K562 (cell line): ENCODE measurements around the gene NEB. TPM values are rescaled to one million over a fixed set of nuclear protein-coding genes. Genes with fewer than 3 reads are reported as not detected.

ENCODE experiments used
- CBFA2T3 ChIP-seq: fragments of 450-650 bp; IDR thresholded peaks from 2 replicates; pipeline ENCODE4 v1.6.1; 2017
- CC2D1A ChIP-seq: fragments of 450-650 bp; IDR thresholded peaks from 2 replicates; pipeline ENCODE4 v1.6.1; 2017; ENCODE audit warnings: mild to moderate bottlenecking
- DMBX1 ChIP-seq: fragments of 250-450 bp; sonication (Bioruptor Pico); IDR thresholded peaks from 2 replicates; pipeline ENCODE4 v1.8.0; 2022; ENCODE audit warnings: inconsistent platforms, mild to moderate bottlenecking, moderate library complexity, borderline replicate concordance
- FOXM1 ChIP-seq, 2 experiments: fragments of 450-650 bp in 1 of 2; sonication (generic) in 1 of 2; formaldehyde crosslinking in 1 of 2; IDR thresholded peaks; 2 replicates each; pipeline versions ENCODE4 v1.6.1 to v1.9.0; 2017 to 2022; ENCODE audit warnings: low read depth in 2 of 2, mild to moderate bottlenecking in 2 of 2, missing genetic modification reagents in 1 of 2, moderate library complexity in 1 of 2
- FOXP4 ChIP-seq: sonication (generic); formaldehyde crosslinking; IDR thresholded peaks from 2 replicates; pipeline ENCODE4 v1.8.0; 2022; ENCODE audit warnings: mild to moderate bottlenecking, missing genetic modification reagents, borderline replicate concordance
- HSF4 ChIP-seq: fragments of 250-450 bp; sonication (Bioruptor Pico); IDR thresholded peaks from 2 replicates; pipeline ENCODE4 v2.1.2; 2022; ENCODE audit warnings: mild to moderate bottlenecking, moderate library complexity, borderline replicate concordance
- NELFE ChIP-seq: IDR thresholded peaks from 2 replicates; pipeline ENCODE4 v1.6.1; 2011; ENCODE audit warnings: mild to moderate bottlenecking; ENCODE audit not compliant: insufficient read depth, insufficient read length
- PHB ChIP-seq: fragments of 250-450 bp; sonication (Bioruptor Pico); IDR thresholded peaks from 2 replicates; pipeline ENCODE4 v1.5.0; 2021
- POLR2A ChIP-seq: fragments of 450-650 bp; conservative IDR thresholded peaks from 2 replicates; pipeline ENCODE4 v1.6.1; 2016
- POLR3G ChIP-seq: IDR thresholded peaks from 2 replicates; pipeline ENCODE4 v1.6.1; 2011; ENCODE audit not compliant: insufficient read length, insufficient replicate concordance; ENCODE audit errors: extremely low read depth
- PTTG1 ChIP-seq: fragments of 450-650 bp; IDR thresholded peaks from 2 replicates; pipeline ENCODE4 v1.6.1; 2016; ENCODE audit warnings: low read depth, mild to moderate bottlenecking, missing genetic modification characterization, missing compliant biosample characterization
- RBFOX2 ChIP-seq: fragments of 200-400 bp; formaldehyde crosslinking; IDR thresholded peaks from 2 replicates; pipeline ENCODE4 v1.6.1; 2017; ENCODE audit warnings: low read depth, mild to moderate bottlenecking, low read length, moderate library complexity
- RFX1 ChIP-seq: fragments of 450-650 bp; IDR thresholded peaks from 2 replicates; pipeline ENCODE4 v1.6.1; 2016; ENCODE audit warnings: mild to moderate bottlenecking, moderate library complexity
- SAFB ChIP-seq: fragments of 200-400 bp; formaldehyde crosslinking; IDR thresholded peaks from 2 replicates; pipeline ENCODE4 v1.6.1; 2017; ENCODE audit warnings: low read depth, low read length, borderline replicate concordance
- SMARCC2 ChIP-seq: fragments of 450-650 bp; IDR thresholded peaks from 2 replicates; pipeline ENCODE4 v1.6.1; 2017; ENCODE audit warnings: antibody characterized with exemption, moderate library complexity, mild to moderate bottlenecking, low read depth
- WHSC1 ChIP-seq: IDR thresholded peaks from one replicate; pipeline ENCODE4 v1.6.1; 2012; ENCODE audit warnings: low read length, control low read depth, inconsistent platforms
- ZBTB8A ChIP-seq: fragments of 450-650 bp; IDR thresholded peaks from 2 replicates; pipeline ENCODE4 v1.6.1; 2018; ENCODE audit warnings: mild to moderate bottlenecking, moderate library complexity; ENCODE audit not compliant: partially characterized antibody
- ZNF253 ChIP-seq: fragments of 250-450 bp; sonication (Bioruptor Pico); conservative IDR thresholded peaks from 2 replicates; pipeline ENCODE4 v1.6.1; 2021; ENCODE audit warnings: mild to moderate bottlenecking
- ZNF354B ChIP-seq: fragments of 250-450 bp; sonication (Bioruptor Pico); IDR thresholded peaks from 2 replicates; pipeline ENCODE4 v1.4.0; 2020
- polyA plus RNA-seq, 8 experiments: library from polyadenylated mRNA; depleted of rRNA in 4 of 8; stranded (reverse) in 5 of 8; unstranded in 3 of 8; fragments of >200 nt; fragmentation: Nextera tagmentation in 2 of 8; fragmentation: Illumina TruSeq in 1 of 8; extraction: Ambion mirVana in 2 of 8; extraction: Trizol in 1 of 8; gene quantifications; 2 replicates each; pipeline versions ENCODE4 v1.2.1 to v1.2.3, GENCODE V29; 2011 to 2014; ENCODE audit warnings: inconsistent platforms in 1 of 8, missing spikeins in 1 of 8
- total RNA-seq, 7 experiments: library from RNA; depleted of rRNA in 6 of 7; stranded (reverse); fragments of >200 nt in 6 of 7; fragmentation: Illumina TruSeq in 2 of 7; extraction: Trizol in 2 of 7; gene quantifications; 2 replicates each; pipeline versions ENCODE4 v1.2.1 to v1.2.3, GENCODE V29; 2011 to 2021; ENCODE audit warnings: low replicate concordance in 1 of 7
- TF ChIP-seq, protein P1 (sequence below), 2 experiments: fragments of 450-650 bp in 1 of 2; sonication (generic) in 1 of 2; formaldehyde crosslinking in 1 of 2; IDR thresholded peaks in 1 of 2; conservative IDR thresholded peaks in 1 of 2; 2 replicates each; pipeline versions ENCODE4 v1.6.1 to v1.8.1; 2016 to 2023; ENCODE audit warnings: mild to moderate bottlenecking in 2 of 2, moderate library complexity in 2 of 2, inconsistent platforms in 1 of 2, missing genetic modification reagents in 1 of 2
- TF ChIP-seq, protein P2 (sequence below): sonication (generic); formaldehyde crosslinking; IDR thresholded peaks from 2 replicates; pipeline ENCODE4 v1.8.1; 2023; ENCODE audit warnings: missing genetic modification reagents, mild to moderate bottlenecking, borderline replicate concordance
- TF ChIP-seq, protein P3 (sequence below), 2 experiments: fragments of 450-650 bp in 1 of 2; sonication (generic) in 1 of 2; formaldehyde crosslinking; conservative IDR thresholded peaks; 2 replicates each; pipeline versions ENCODE4 v1.4.0 to v1.8.1; 2020 to 2022; ENCODE audit warnings: mild to moderate bottlenecking in 1 of 2, missing genetic modification reagents in 1 of 2

The NEB gene
- total and polyA plus RNA-seq, 9 of the 15 experiments (the other 6 are each of a cell fraction or from before 2014, with no cell fraction given), result 1.7 to 3.8 (median 2.9) TPM

DNA sequence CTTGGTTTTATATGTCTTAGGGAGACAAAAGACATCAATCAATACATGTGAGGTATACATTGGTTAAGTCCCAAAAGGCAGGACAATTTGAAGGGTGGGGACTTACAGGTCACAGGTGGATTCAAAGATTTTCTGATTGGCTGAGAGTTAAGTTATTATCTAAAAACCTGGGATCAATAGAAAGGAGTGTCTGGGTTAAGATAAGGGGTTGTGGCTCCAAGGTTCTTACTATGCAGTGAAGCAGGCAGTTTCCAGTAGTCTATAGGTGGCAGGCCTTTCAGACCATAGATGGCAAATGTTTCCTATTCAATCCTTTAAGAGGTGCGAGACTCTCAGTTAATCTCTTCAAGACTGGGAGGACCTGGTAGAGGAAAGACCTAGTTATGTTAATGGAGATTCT lies 42.1 kb upstream of the NEB start (continued):
- TF ChIP-seq FOXM1 (IDR thresholded peaks at IDR 0.05; ENCODE audit: low read depth), result no peak
- no peak for TF ChIP-seq FOXM1 (CRISPR knock-in tag; IDR thresholded peaks at IDR 0.05; ENCODE audit: low read depth)
- no peak for TF ChIP-seq SMARCC2
- TF ChIP-seq, protein P1, sequence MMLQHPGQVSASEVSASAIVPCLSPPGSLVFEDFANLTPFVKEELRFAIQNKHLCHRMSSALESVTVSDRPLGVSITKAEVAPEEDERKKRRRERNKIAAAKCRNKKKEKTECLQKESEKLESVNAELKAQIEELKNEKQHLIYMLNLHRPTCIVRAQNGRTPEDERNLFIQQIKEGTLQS (IDR thresholded peaks at IDR 0.05), result no peak
- TF ChIP-seq, protein P1 (CRISPR knock-in tag; conservative IDR thresholded peaks at IDR 0.05), result no peak
- no peak for TF ChIP-seq FOXP4 (CRISPR knock-in tag)
- TF ChIP-seq PHB (CRISPR knock-in tag), result no peak
- no peak for TF ChIP-seq RFX1
- TF ChIP-seq HSF4 (CRISPR knock-in tag), result no peak
- no peak for TF ChIP-seq PTTG1 (tag)
- TF ChIP-seq, protein P2, sequence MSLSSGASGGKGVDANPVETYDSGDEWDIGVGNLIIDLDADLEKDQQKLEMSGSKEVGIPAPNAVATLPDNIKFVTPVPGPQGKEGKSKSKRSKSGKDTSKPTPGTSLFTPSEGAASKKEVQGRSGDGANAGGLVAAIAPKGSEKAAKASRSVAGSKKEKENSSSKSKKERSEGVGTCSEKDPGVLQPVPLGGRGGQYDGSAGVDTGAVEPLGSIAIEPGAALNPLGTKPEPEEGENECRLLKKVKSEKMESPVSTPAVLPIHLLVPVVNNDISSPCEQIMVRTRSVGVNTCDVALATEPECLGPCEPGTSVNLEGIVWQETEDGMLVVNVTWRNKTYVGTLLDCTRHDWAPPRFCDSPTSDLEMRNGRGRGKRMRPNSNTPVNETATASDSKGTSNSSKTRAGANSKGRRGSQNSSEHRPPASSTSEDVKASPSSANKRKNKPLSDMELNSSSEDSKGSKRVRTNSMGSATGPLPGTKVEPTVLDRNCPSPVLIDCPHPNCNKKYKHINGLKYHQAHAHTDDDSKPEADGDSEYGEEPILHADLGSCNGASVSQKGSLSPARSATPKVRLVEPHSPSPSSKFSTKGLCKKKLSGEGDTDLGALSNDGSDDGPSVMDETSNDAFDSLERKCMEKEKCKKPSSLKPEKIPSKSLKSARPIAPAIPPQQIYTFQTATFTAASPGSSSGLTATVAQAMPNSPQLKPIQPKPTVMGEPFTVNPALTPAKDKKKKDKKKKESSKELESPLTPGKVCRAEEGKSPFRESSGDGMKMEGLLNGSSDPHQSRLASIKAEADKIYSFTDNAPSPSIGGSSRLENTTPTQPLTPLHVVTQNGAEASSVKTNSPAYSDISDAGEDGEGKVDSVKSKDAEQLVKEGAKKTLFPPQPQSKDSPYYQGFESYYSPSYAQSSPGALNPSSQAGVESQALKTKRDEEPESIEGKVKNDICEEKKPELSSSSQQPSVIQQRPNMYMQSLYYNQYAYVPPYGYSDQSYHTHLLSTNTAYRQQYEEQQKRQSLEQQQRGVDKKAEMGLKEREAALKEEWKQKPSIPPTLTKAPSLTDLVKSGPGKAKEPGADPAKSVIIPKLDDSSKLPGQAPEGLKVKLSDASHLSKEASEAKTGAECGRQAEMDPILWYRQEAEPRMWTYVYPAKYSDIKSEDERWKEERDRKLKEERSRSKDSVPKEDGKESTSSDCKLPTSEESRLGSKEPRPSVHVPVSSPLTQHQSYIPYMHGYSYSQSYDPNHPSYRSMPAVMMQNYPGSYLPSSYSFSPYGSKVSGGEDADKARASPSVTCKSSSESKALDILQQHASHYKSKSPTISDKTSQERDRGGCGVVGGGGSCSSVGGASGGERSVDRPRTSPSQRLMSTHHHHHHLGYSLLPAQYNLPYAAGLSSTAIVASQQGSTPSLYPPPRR (CRISPR knock-in tag), result no peak
- TF ChIP-seq POLR3G, result no peak
- no peak for TF ChIP-seq ZNF253 (CRISPR knock-in tag)
- TF ChIP-seq SAFB, result no peak
- TF ChIP-seq NELFE, result no peak
- no peak for TF ChIP-seq WHSC1
- TF ChIP-seq CC2D1A, result no peak
- TF ChIP-seq RBFOX2, result no peak
- no peak for TF ChIP-seq ZBTB8A
- TF ChIP-seq, protein P3, sequence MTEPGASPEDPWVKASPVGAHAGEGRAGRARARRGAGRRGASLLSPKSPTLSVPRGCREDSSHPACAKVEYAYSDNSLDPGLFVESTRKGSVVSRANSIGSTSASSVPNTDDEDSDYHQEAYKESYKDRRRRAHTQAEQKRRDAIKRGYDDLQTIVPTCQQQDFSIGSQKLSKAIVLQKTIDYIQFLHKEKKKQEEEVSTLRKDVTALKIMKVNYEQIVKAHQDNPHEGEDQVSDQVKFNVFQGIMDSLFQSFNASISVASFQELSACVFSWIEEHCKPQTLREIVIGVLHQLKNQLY (CRISPR knock-in tag; conservative IDR thresholded peaks at IDR 0.05), result no peak
- no peak for TF ChIP-seq ZNF354B (CRISPR knock-in tag)
- no peak for TF ChIP-seq DMBX1 (CRISPR knock-in tag)
- TF ChIP-seq POLR2A, result no peak
- TF ChIP-seq CBFA2T3, result peak; percentile 73
